ES-I3 (cell line): ENCODE data around the gene APOBEC2.
A peak's percentile ranks its signal among the peaks of the same experiment; 100 is the strongest.

ENCODE experiments used
- H3K36me3 ChIP-seq: 2 replicates; pipeline ENCODE4 v1.6.1; 2013; ENCODE audit warnings: mild to moderate bottlenecking, low read length, control low read depth, moderate library complexity; ENCODE audit not compliant: insufficient read depth
- H3K4me1 ChIP-seq: 2 replicates; pipeline ENCODE4 v1.6.1; 2013; ENCODE audit warnings: mild to moderate bottlenecking, control low read depth, low read length; ENCODE audit not compliant: insufficient read depth
- H3K9ac ChIP-seq: 2 replicates; pipeline ENCODE4 v1.6.1; 2013; ENCODE audit warnings: low read depth, mild to moderate bottlenecking, low read length, moderate library complexity
- H3K9me3 ChIP-seq: 2 replicates; pipeline ENCODE4 v1.6.1; 2013; ENCODE audit warnings: mild to moderate bottlenecking, low read length, moderate library complexity; ENCODE audit not compliant: control insufficient read depth, insufficient read depth

APOBEC2 gene

GRCh38 chr6:41058783-41059181 lies 5.8 kb downstream of the APOBEC2 start:
- H3K36me3 ChIP-seq: no peaks in the 10 kb centered on the region
- H3K9me3 ChIP-seq: no peaks in the 10 kb centered on the region
- H3K4me1 ChIP-seq: peaks cover 10% of the 10 kb centered on the region; the same call in 1 of the 2 replicates
- H3K9ac ChIP-seq: no peak overlapping the region

- Histone ChIP-seq H3K9me3 (no peaks in the 10 kb centered on the region), H3K4me1 (peaks cover 10% of the 10 kb centered on the region; the same call in 1 of the 2 replicates), H3K9ac (no peak overlapping the region), H3K36me3 (no peaks in the 10 kb centered on the region)
Observed at GRCh38 chr6:41059556-41059955, 6.6 kb downstream of the APOBEC2 start.

GRCh38 chr6:41061196-41061726 lies 8.3 kb downstream of the APOBEC2 start:
- peaks cover 4% of the 10 kb centered on the region for H3K36me3 ChIP-seq
- no peaks in the 10 kb centered on the region for H3K9me3 ChIP-seq
- peaks cover 10% of the 10 kb centered on the region; the same call in 1 of the 2 replicates for H3K4me1 ChIP-seq
- H3K9ac ChIP-seq: no peak overlapping the region

GRCh38 chr6:41062056-41062455 lies 9.1 kb downstream of the APOBEC2 start:
- Histone ChIP-seq H3K36me3 (peaks cover 4% of the 10 kb centered on the region), H3K4me1 (peaks cover 10% of the 10 kb centered on the region; the same call in 1 of the 2 replicates), H3K9ac (no peak overlapping the region), H3K9me3 (no peaks in the 10 kb centered on the region)

GRCh38 chr6:41063884-41064285 lies 10.9 kb downstream of the APOBEC2 start:
- Histone ChIP-seq H3K9ac (no peak overlapping the region), H3K36me3 (peaks cover 4% of the 10 kb centered on the region), H3K4me1 (peaks cover 6% of the 10 kb centered on the region), H3K9me3 (no peaks in the 10 kb centered on the region)

GRCh38 chr6:41064841-41065240 lies 11.8 kb downstream of the APOBEC2 start:
- Histone ChIP-seq H3K36me3 (peaks cover 4% of the 10 kb centered on the region), H3K9me3 (no peaks in the 10 kb centered on the region), H3K9ac (no peak overlapping the region), H3K4me1 (no peaks in the 10 kb centered on the region; the same call in 1 of the 2 replicates)

GRCh38 chr6:41065550-41066026 lies 12.6 kb downstream of the APOBEC2 start:
- H3K36me3 ChIP-seq: peaks cover 4% of the 10 kb centered on the region
- H3K9ac ChIP-seq: no peak overlapping the region

GRCh38 chr6:41066867-41067304 lies 13.9 kb downstream of the APOBEC2 start:
- no peak overlapping the region for H3K9ac ChIP-seq
- H3K36me3 ChIP-seq: peaks cover 4% of the 10 kb centered on the region
- no peaks in the 10 kb centered on the region for H3K9me3 ChIP-seq
- H3K4me1 ChIP-seq: no peaks in the 10 kb centered on the region; the same call in none of the 2 replicates

More at GRCh38 chr6:41065550-41066026, 12.6 kb downstream of the APOBEC2 start:
- H3K4me1 ChIP-seq: no peaks in the 10 kb centered on the region; the same call in 1 of the 2 replicates
- H3K9me3 ChIP-seq: no peaks in the 10 kb centered on the region

GRCh38 chr6:41071501-41071922 lies 18.5 kb downstream of the APOBEC2 start:
- H3K36me3 ChIP-seq: no peaks in the 10 kb centered on the region
- H3K9ac ChIP-seq: peak overlapping the region; percentile 74
- H3K9me3 ChIP-seq: no peaks in the 10 kb centered on the region
- peaks cover 7% of the 10 kb centered on the region for H3K4me1 ChIP-seq

- Histone ChIP-seq H3K4me1 (peaks cover 7% of the 10 kb centered on the region), H3K9me3 (no peaks in the 10 kb centered on the region), H3K36me3 (no peaks in the 10 kb centered on the region), H3K9ac (peak within 1 kb of the TSS; percentile 74)
Observed at GRCh38 chr6:41071923-41072835, 19.2 kb downstream of the APOBEC2 start, which contains the start of gene OARD1. Gene OARD1 (minus strand): TSS chr6:41072356. CDS start chr6:41071634, 722 bp downstream.

- Histone ChIP-seq H3K9ac (peak within 1 kb of the TSS; percentile 74), H3K4me1 (peaks cover 7% of the 10 kb centered on the region), H3K36me3 (no peaks in the 10 kb centered on the region), H3K9me3 (no peaks in the 10 kb centered on the region)
Observed at GRCh38 chr6:41072836-41073202, 19.8 kb downstream of the APOBEC2 start, which contains the start of gene NFYA. Gene NFYA (plus strand): TSS chr6:41072974. CDS start chr6:41079090, 6,116 bp downstream.

- Histone ChIP-seq H3K4me1 (peaks cover 7% of the 10 kb centered on the region), H3K9ac (peak overlapping the region; percentile 74), H3K36me3 (no peaks in the 10 kb centered on the region), H3K9me3 (no peaks in the 10 kb centered on the region)
Observed at GRCh38 chr6:41073203-41073967, 20.4 kb downstream of the APOBEC2 start.

GRCh38 chr6:41073968-41074691 lies 21.1 kb downstream of the APOBEC2 start:
- Histone ChIP-seq H3K9ac (peak overlapping the region; percentile 74), H3K36me3 (no peaks in the 10 kb centered on the region), H3K4me1 (peaks cover 7% of the 10 kb centered on the region; the same call in 1 of the 2 replicates), H3K9me3 (no peaks in the 10 kb centered on the region)
